Tibial nerve (tissue), 4 donors: Measurements from ENCODE around the gene STRBP.

ENCODE experiments used
- CTCF ChIP-seq, 5 experiments: fragments of 200-600 bp in 3 of 5; fragments of 450-650 bp in 2 of 5; sonication (generic) in 3 of 5; IDR thresholded peaks; one replicate each; pipeline ENCODE4 v1.5.1; 2016 to 2019; ENCODE audit warnings: antibody characterized with exemption in 5 of 5, mild to moderate bottlenecking in 3 of 5, moderate library complexity in 2 of 5
- EP300 ChIP-seq, 2 donors: sonication (generic); formaldehyde crosslinking; IDR thresholded peaks; one replicate each; pipeline ENCODE4 v1.6.1; 2017; ENCODE audit warnings: antibody characterized with exemption in 2 of 2, mild to moderate bottlenecking in 1 of 2

DNA sequence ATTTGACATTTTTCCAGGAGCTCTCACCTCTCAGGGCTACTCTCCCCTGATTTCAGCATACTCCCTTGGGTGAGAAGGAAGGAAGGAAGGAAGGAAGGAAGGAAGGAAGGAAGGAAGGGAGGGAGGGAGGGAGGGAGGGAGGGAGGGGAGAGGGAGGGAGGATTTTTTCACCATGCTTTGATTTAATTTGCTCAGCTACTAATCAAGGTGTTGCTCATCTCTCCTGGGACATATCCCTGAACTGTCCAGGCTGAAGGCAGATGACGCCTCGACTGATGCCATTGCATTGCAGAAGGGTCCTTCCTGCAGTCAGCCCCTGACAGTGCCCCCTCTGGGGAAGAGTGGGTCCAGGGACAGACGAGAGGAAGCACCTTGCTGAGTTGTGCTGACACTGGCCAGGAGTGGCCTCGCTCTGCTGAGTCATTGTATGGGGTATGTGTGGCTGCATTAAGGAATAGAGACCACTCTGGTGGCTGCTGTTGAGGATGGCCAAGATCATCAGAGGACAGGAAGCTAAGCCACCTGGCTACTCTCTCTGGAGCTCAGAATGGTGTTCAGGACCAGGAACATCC, 44.0 kb upstream of the STRBP start:
- no peak for TF ChIP-seq CTCF (IDR thresholded peaks at IDR 0.05)
- no peak for TF ChIP-seq EP300 (IDR thresholded peaks at IDR 0.05)
